IMR-90 (cell line): ENCODE data around the gene UACA. TPM values are rescaled to one million over a fixed set of nuclear protein-coding genes. Genes with fewer than 3 reads are reported as not detected.

ENCODE experiments used
- ATAC-seq: fragments of 200-7000 bp; cut with Tn5 transposase; 2 replicates; pipeline ENCODE4 v1.9.1; 2020; ENCODE audit warnings: low read depth, mild to moderate bottlenecking, moderate library complexity
- BruUV-seq: library from RNA; stranded (reverse); fragments of 400-500 nt; replicated peaks from 2 replicates; lab custom pipeline; 2021; lab: Mats Ljungman, UMichigan
- CTCF ChIA-PET: fragments of 300-600 bp; formaldehyde crosslinking; extraction: SDS; loops from one replicate; lab custom pipeline; 2021; ENCODE audit warnings: antibody characterized with exemption; lab: Yijun Ruan, JAX
- POLR2A ChIA-PET: fragments of 300-600 bp; sonication (Branson Sonifier 250); formaldehyde crosslinking; loops from one replicate; lab custom pipeline; 2022; ENCODE audit warnings: antibody characterized with exemption; ENCODE audit not compliant: unreplicated experiment; lab: Charles Lee
- DNase-seq: peaks from one replicate; pipeline ENCODE4 v3.0.0; 2013
- H2AFZ ChIP-seq: replicated peaks from 2 replicates; pipeline ENCODE3; 2013; ENCODE audit warnings: low read length, mild to moderate bottlenecking; ENCODE audit not compliant: poor library complexity
- H2AK5ac ChIP-seq: 2 replicates; pipeline ENCODE4 v1.6.1; 2013; ENCODE audit warnings: low read depth, low read length, inconsistent platforms
- H2AK9ac ChIP-seq: replicated peaks from 2 replicates; pipeline ENCODE3; 2013; ENCODE audit warnings: mild to moderate bottlenecking, low read depth, low read length, moderate library complexity; ENCODE audit not compliant: poor library complexity
- H2BK120ac ChIP-seq: 2 replicates; pipeline ENCODE4 v1.6.1; 2013; ENCODE audit warnings: low read depth, low read length, inconsistent platforms
- H2BK15ac ChIP-seq: 3 replicates; pipeline ENCODE4 v1.6.1; 2013; ENCODE audit warnings: low read depth, low read length, inconsistent platforms
- H2BK20ac ChIP-seq: 2 replicates; pipeline ENCODE4 v1.6.1; 2013; ENCODE audit warnings: low read depth, mild to moderate bottlenecking, inconsistent platforms, low read length, moderate library complexity
- H2BK5ac ChIP-seq: 2 replicates; pipeline ENCODE4 v1.6.1; 2013; ENCODE audit warnings: mild to moderate bottlenecking, low read depth, low read length, inconsistent platforms; ENCODE audit not compliant: poor library complexity, severe bottlenecking
- H3K14ac ChIP-seq: replicated peaks from 2 replicates; pipeline ENCODE4 v1.6.1; 2013; ENCODE audit warnings: low read depth, low read length, inconsistent platforms
- H3K18ac ChIP-seq: 2 replicates; pipeline ENCODE4 v1.6.1; 2013; ENCODE audit warnings: low read depth, low read length, control low read depth
- H3K23ac ChIP-seq: 2 replicates; pipeline ENCODE4 v1.6.1; 2013; ENCODE audit warnings: low read depth, low read length, inconsistent platforms
- H3K27ac ChIP-seq: 2 replicates; pipeline ENCODE4 v1.5.1; 2013; ENCODE audit warnings: mild to moderate bottlenecking, control low read depth, low read length; ENCODE audit not compliant: insufficient read depth
- H3K27me3 ChIP-seq: 2 replicates; pipeline ENCODE4 v1.6.1; 2013; ENCODE audit warnings: low read length; ENCODE audit not compliant: control insufficient read depth, insufficient read depth
- H3K36me3 ChIP-seq: 2 replicates; pipeline ENCODE4 v1.6.1; 2013; ENCODE audit warnings: low read length, mixed read lengths; ENCODE audit not compliant: control insufficient read depth, insufficient read depth
- H3K4ac ChIP-seq: 2 replicates; pipeline ENCODE4 v1.6.1; 2013; ENCODE audit warnings: low read depth, low read length, inconsistent platforms
- H3K4me1 ChIP-seq: 2 replicates; pipeline ENCODE4 v1.6.1; 2013; ENCODE audit warnings: low read length, mixed read lengths; ENCODE audit not compliant: control insufficient read depth, insufficient read depth
- H3K4me2 ChIP-seq: 2 replicates; pipeline ENCODE4 v1.6.1; 2013; ENCODE audit warnings: low read depth, mild to moderate bottlenecking, control low read depth, low read length, moderate library complexity
- H3K4me3 ChIP-seq: 2 replicates; pipeline ENCODE4 v1.5.1; 2013; ENCODE audit warnings: low read depth, mild to moderate bottlenecking, control low read depth, low read length, moderate library complexity; ENCODE audit not compliant: insufficient read depth
- H3K56ac ChIP-seq: 2 replicates; pipeline ENCODE4 v1.6.1; 2013; ENCODE audit warnings: low read length, inconsistent platforms; ENCODE audit not compliant: insufficient read depth; ENCODE audit errors: extremely low read depth
- H3K79me1 ChIP-seq, 2 experiments: 2 replicates each; pipeline ENCODE4 v1.6.1; 2013; ENCODE audit warnings: low read length in 2 of 2, inconsistent platforms in 1 of 2, low read depth in 1 of 2
- H3K9ac ChIP-seq: 2 replicates; pipeline ENCODE4 v1.6.1; 2013; ENCODE audit warnings: low read depth, low read length, control low read depth
- H3K9me1 ChIP-seq: 2 replicates; pipeline ENCODE4 v1.6.1; 2013; ENCODE audit warnings: low read length, inconsistent platforms; ENCODE audit not compliant: insufficient read depth
- H3K9me3 ChIP-seq: 2 replicates; pipeline ENCODE4 v1.6.1; 2013; ENCODE audit warnings: low read length; ENCODE audit not compliant: control insufficient read depth, insufficient read depth
- H4K20me1 ChIP-seq: 2 replicates; pipeline ENCODE4 v1.6.1; 2013; ENCODE audit warnings: low read length, inconsistent platforms; ENCODE audit not compliant: insufficient read depth
- H4K5ac ChIP-seq: 2 replicates; pipeline ENCODE4 v1.6.1; 2013; ENCODE audit warnings: mild to moderate bottlenecking, low read depth, low read length, control low read depth
- H4K8ac ChIP-seq, 2 experiments: 2 replicates each; pipeline ENCODE4 v1.6.1; 2013; ENCODE audit warnings: low read depth in 2 of 2, low read length in 2 of 2, control low read depth in 1 of 2, inconsistent platforms in 1 of 2
- H4K91ac ChIP-seq: 2 replicates; pipeline ENCODE4 v1.6.1; 2013; ENCODE audit warnings: low read depth, low read length, inconsistent platforms; ENCODE audit not compliant: insufficient read depth
- CEBPB ChIP-seq: IDR thresholded peaks from 2 replicates; pipeline ENCODE4 v1.6.1; 2012; ENCODE audit warnings: low read depth, low read length, improper control_type of control experiment
- FOS ChIP-seq: fragments of 150-350 bp; IDR thresholded peaks from 2 replicates; pipeline ENCODE4 v1.6.1; 2016; ENCODE audit warnings: low read depth, low read length
- MAZ ChIP-seq: IDR thresholded peaks from 2 replicates; pipeline ENCODE4 v1.6.1; 2012; ENCODE audit warnings: low read depth, mild to moderate bottlenecking, low read length, improper control_type of control experiment, moderate library complexity, borderline replicate concordance
- POLR2A ChIP-seq: IDR thresholded peaks from 2 replicates; pipeline ENCODE4 v1.6.1; 2012; ENCODE audit warnings: mild to moderate bottlenecking, low read depth, low read length
- WGBS, 2 experiments: methylation state at CpG; one replicate each; pipeline versions ENCODE4 v1.1.5 to v1.1.7; 2013; ENCODE audit warnings: missing lambda C conversion rate in 2 of 2; ENCODE audit not compliant: insufficient read length in 1 of 2; ENCODE audit errors: extremely low coverage in 2 of 2; 5-methylcytosine and 5-hydroxymethylcytosine counted together
- dilution Hi-C: fragments of 300-500 bp; cut with HindIII; formaldehyde crosslinking; loops from one replicate; pipeline ENCODE4 v1.14.3; 2018; ENCODE audit warnings: low sequenced_read_pairs; ENCODE audit not compliant: unreplicated experiment
- in situ Hi-C: fragments of 300-500 bp; cut with MboI; formaldehyde crosslinking; loops from 3 replicates; pipeline ENCODE4 v1.14.3; 2019; ENCODE audit warnings: low sequenced_read_pairs, inconsistent platforms, mixed read lengths
- intact Hi-C: fragments of 100-400 bp; cut with micrococcal nuclease; formaldehyde crosslinking; loops from 2 replicates; pipeline ENCODE4 v1.10.0; 2022
- polyA plus RNA-seq, 3 experiments: library from polyadenylated mRNA; depleted of rRNA; stranded (reverse); fragments of >200 nt; gene quantifications; 2 replicates each; pipeline ENCODE4 v1.2.3, GENCODE V29; 2012; ENCODE audit warnings: low replicate concordance in 1 of 3
- total RNA-seq: library from RNA; depleted of rRNA; stranded (reverse); fragments of >200 nt; gene quantifications from 2 replicates; pipeline ENCODE4 v1.2.3, GENCODE V29; 2012

UACA gene
- total and polyA plus RNA-seq, 2 of the 4 experiments (the other 2 are of a cell fraction), result 156 to 507 TPM

DNA sequence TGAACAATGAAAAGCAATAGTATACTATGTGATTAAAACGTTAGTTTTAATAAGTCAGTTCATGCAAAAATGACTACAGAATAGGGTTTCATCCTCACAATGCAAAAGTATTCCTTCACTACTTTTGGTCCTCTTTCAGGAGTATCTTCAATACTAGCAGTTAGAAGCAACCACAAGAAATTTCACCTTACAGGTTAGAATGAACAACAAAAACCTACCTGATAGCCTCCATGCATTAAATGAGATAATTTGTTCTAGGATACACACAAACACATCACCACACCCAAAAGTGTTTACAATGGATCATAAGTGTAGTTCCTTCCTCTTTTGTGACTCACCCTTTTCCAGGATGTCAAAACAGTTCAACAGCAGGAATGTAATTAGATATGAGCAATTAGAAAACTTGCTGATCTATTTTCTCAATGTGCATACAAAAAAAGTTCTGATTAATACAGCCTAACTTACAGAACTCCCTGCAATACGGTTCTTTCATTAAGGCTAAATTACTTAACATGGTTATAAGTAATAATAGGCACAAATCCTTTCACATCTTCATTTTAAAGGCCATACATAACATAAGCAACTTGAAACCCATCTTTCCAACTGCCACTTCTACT is 21.6 kb downstream of the UACA start:
- H3K4me1 ChIP-seq, result peaks cover 7% of the 10 kb centered on the region
- ATAC-seq (0 out of 2 replicates have a peak, but pooled peaks have one; percentile 35), DNase-seq (peak; percentile 65)
- H3K27ac ChIP-seq, result no peak overlapping the region
- no peak overlapping the region for H3K23ac ChIP-seq
- H3K9me3 ChIP-seq, result no peaks in the 10 kb centered on the region
- peak overlapping the region; percentile 61 for H2BK5ac ChIP-seq
- POLR2A ChIA-PET, result no interaction called here
- no peak overlapping the region for H3K56ac ChIP-seq
- H4K8ac ChIP-seq, result no peak overlapping the region
- CTCF ChIA-PET, result interaction anchor here (1.6 kb wide), 1 partner anchor 19 kb away, joined by 3 read pairs; no protein-coding TSS in a partner anchor
- H4K91ac ChIP-seq, result no peak overlapping the region
- H2BK20ac ChIP-seq, result no peak overlapping the region
- dilution Hi-C loops, result no loop called here
- H3K18ac ChIP-seq, result no peak overlapping the region
- H3K27me3 ChIP-seq, result no peaks in the 10 kb centered on the region
- no peaks in the 10 kb centered on the region; the same call in 1 of the 2 replicates for H3K36me3 ChIP-seq
- no peak overlapping the region for H2AK5ac ChIP-seq
- no peak overlapping the region for H3K4ac ChIP-seq
- BruUV-seq, result no TSS peak
- H3K79me1 ChIP-seq, result peaks cover 10 to 41% of the 10 kb centered on the region in 2 experiments; a peak in 3 of 4 replicates
- H4K5ac ChIP-seq, result no peak overlapping the region
- H3K14ac ChIP-seq, result peak overlapping the region; percentile 61; the same call in 1 of the 2 replicates
- no peaks in the 10 kb centered on the region for H3K9me1 ChIP-seq
- TF ChIP-seq MAZ (no peak), POLR2A (no peak), CEBPB (0 out of 2 replicates have a peak, but pooled peaks have one; percentile 29), FOS (peak; percentile 42)
- no peak overlapping the region for H2BK120ac ChIP-seq
- H3K9ac ChIP-seq, result no peak overlapping the region
- in situ Hi-C loops, result no loop called here
- no peak overlapping the region for H2AK9ac ChIP-seq
- H3K4me2 ChIP-seq, result peak overlapping the region; percentile 72; the same call in 1 of the 2 replicates
- H3K4me3 ChIP-seq, result no peak overlapping the region
- no peak overlapping the region for H2BK15ac ChIP-seq
- peaks cover 34% of the 10 kb centered on the region; the same call in 1 of the 2 replicates for H4K20me1 ChIP-seq
- no CpG with 5 or more reads among the region's 2 CpGs for WGBS, 2 experiments
- no peak overlapping the region for H2AFZ ChIP-seq
- intact Hi-C loops, result no loop called here
